ENCODE measurements around the gene EML6.

- TF ChIP-seq CTCF (IDR thresholded peaks at IDR 0.05): no peak
- TF ChIP-seq POLR2A (IDR thresholded peaks at IDR 0.05): no peak
Observed at GRCh38 chr2:54724560-54725342, 1.3 kb downstream of the EML6 start.

Data from Peyer's patch (tissue), 4 donors.